Dendritic cell treated with granulocyte-macrophage colony-stimulating factor and Interleukin-4, amounts not matched to agents 40 ng/mL and 50 ng/mL, for 4 days (primary cell): ENCODE data around the gene POLR2A.

Experiments
- H3K27ac Mint-ChIP-seq: one replicate; pipeline ENCODE4 v1.8.0; 2022; ENCODE audit warnings: mild to moderate bottlenecking, mixed read lengths
- H3K27me3 Mint-ChIP-seq: one replicate; pipeline ENCODE4 v1.8.0; 2022; ENCODE audit warnings: mild to moderate bottlenecking, mixed read lengths
- H3K36me3 Mint-ChIP-seq: one replicate; pipeline ENCODE4 v1.8.0; 2022; ENCODE audit warnings: low read depth, mixed read lengths
- H3K4me1 Mint-ChIP-seq: one replicate; pipeline ENCODE4 v1.8.0; 2022; ENCODE audit warnings: low read depth, mixed read lengths
- H3K4me3 Mint-ChIP-seq: one replicate; pipeline ENCODE4 v1.8.0; 2022; ENCODE audit warnings: mild to moderate bottlenecking, moderate library complexity, mixed read lengths
- H3K9me3 Mint-ChIP-seq: one replicate; pipeline ENCODE4 v1.8.0; 2022; ENCODE audit warnings: mixed read lengths
- intact Hi-C: fragments of 100-400 bp; cut with micrococcal nuclease; formaldehyde crosslinking; loops from one replicate; pipeline ENCODE4 v1.15.0; 2022

Gene POLR2A

DNA sequence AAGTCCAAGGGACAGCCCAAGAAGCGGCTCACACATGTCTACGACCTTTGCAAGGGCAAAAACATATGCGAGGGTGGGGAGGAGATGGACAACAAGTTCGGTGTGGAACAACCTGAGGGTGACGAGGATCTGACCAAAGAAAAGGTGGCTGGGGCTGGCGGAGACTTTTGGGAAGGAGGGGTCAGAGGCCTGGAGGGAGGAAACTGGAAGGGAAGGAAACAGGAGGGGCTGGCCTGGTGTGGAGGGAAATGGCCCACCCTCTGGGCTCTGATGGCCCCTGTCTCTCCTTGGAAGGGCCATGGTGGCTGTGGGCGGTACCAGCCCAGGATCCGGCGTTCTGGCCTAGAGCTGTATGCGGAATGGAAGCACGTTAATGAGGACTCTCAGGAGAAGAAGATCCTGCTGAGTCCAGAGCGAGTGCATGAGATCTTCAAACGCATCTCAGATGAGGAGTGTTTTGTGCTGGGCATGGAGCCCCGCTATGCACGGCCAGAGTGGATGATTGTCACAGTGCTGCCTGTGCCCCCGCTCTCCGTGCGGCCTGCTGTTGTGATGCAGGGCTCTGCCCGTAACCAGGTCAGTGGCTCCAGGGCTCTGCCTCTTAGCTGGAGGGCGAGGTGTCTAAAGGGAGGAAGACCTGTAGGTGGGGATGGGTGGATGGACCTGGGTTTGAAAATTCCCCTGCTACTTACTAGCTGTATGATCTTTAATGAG lies 12.5 kb downstream of the POLR2A start:
- H3K27ac Mint-ChIP-seq = no peak overlapping the region
- peaks cover 18% of the 10 kb centered on the region for H3K4me1 Mint-ChIP-seq
- H3K27me3 Mint-ChIP-seq = no peaks in the 10 kb centered on the region
- intact Hi-C loops = no loop called here
- no peaks in the 10 kb centered on the region for H3K9me3 Mint-ChIP-seq
- H3K4me3 Mint-ChIP-seq = no peak overlapping the region
- peaks cover 94% of the 10 kb centered on the region for H3K36me3 Mint-ChIP-seq

DNA sequence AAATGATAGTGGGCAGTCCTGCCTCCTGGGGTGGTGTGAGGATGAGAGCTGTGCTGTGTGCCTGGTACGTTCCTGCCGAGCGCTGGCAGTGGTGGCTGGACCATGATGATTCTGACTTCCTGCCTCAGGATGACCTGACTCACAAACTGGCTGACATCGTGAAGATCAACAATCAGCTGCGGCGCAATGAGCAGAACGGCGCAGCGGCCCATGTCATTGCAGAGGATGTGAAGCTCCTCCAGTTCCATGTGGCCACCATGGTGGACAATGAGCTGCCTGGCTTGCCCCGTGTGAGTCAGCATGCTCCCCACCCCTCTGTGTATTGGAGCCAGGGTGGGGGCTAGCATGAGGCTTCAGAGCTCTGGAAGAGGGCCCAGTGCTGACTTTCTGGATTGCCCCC lies 13.1 kb downstream of the POLR2A start:
- no peak overlapping the region for H3K4me3 Mint-ChIP-seq
- H3K27me3 Mint-ChIP-seq = no peaks in the 10 kb centered on the region
- H3K4me1 Mint-ChIP-seq = peaks cover 13% of the 10 kb centered on the region
- intact Hi-C loops = no loop called here
- H3K36me3 Mint-ChIP-seq = peaks cover 94% of the 10 kb centered on the region
- H3K27ac Mint-ChIP-seq = no peak overlapping the region
- H3K9me3 Mint-ChIP-seq = no peaks in the 10 kb centered on the region

DNA sequence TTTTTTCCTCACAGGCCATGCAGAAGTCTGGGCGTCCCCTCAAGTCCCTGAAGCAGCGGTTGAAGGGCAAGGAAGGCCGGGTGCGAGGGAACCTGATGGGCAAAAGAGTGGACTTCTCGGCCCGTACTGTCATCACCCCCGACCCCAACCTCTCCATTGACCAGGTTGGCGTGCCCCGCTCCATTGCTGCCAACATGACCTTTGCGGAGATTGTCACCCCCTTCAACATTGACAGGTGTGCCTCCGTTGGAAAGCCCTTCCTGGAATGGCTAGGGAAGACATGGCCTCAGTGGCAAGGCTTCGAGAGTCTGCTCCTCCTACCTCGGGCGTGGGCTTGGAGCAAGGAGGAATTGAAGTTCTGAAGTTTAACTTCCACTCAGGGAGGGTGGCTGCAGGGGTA lies 13.5 kb downstream of the POLR2A start:
- Mint-ChIP-seq H3K4me3 (no peak overlapping the region), H3K4me1 (peaks cover 13% of the 10 kb centered on the region), H3K27me3 (no peaks in the 10 kb centered on the region), H3K27ac (no peak overlapping the region), H3K9me3 (no peaks in the 10 kb centered on the region), H3K36me3 (peaks cover 95% of the 10 kb centered on the region)
- intact Hi-C loops = no loop called here

DNA sequence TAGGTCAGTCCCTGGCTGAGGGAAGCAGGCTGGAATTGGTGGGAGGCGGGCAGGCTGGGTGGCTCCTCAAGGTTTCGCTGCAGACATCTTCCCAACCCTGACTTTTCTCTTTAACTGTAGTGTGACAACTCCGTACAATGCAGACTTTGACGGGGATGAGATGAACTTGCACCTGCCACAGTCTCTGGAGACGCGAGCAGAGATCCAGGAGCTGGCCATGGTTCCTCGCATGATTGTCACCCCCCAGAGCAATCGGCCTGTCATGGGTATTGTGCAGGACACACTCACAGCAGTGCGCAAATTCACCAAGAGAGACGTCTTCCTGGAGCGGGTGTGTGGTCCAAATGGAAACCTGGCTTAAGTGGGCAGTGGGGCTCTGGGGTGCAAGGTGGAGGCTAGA lies 15.0 kb downstream of the POLR2A start:
- no peaks in the 10 kb centered on the region for H3K27me3 Mint-ChIP-seq
- no peaks in the 10 kb centered on the region for H3K9me3 Mint-ChIP-seq
- H3K36me3 Mint-ChIP-seq = peaks cover 97% of the 10 kb centered on the region
- intact Hi-C loops = no loop called here
- H3K27ac Mint-ChIP-seq = no peak overlapping the region
- no peaks in the 10 kb centered on the region for H3K4me1 Mint-ChIP-seq
- H3K4me3 Mint-ChIP-seq = no peak overlapping the region

DNA sequence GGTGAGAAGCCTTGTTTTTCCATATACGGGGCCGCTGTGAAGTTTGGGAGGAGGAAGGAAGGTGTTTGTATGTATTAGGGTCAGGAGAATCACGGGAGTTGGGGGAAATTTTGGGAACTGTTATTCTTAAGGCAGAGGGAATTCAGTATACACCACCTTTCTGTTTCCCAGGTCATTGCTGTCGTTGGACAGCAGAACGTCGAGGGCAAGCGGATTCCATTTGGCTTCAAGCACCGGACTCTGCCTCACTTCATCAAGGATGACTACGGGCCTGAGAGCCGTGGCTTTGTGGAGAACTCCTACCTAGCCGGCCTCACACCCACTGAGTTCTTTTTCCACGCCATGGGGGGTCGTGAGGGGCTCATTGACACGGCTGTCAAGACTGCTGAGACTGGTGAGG lies 17.6 kb downstream of the POLR2A start:
- no peak overlapping the region for H3K4me3 Mint-ChIP-seq
- intact Hi-C loops = no loop called here
- no peak overlapping the region for H3K27ac Mint-ChIP-seq
- H3K36me3 Mint-ChIP-seq = peaks cover 98% of the 10 kb centered on the region
- no peaks in the 10 kb centered on the region for H3K9me3 Mint-ChIP-seq
- H3K4me1 Mint-ChIP-seq = no peaks in the 10 kb centered on the region
- no peaks in the 10 kb centered on the region for H3K27me3 Mint-ChIP-seq

DNA sequence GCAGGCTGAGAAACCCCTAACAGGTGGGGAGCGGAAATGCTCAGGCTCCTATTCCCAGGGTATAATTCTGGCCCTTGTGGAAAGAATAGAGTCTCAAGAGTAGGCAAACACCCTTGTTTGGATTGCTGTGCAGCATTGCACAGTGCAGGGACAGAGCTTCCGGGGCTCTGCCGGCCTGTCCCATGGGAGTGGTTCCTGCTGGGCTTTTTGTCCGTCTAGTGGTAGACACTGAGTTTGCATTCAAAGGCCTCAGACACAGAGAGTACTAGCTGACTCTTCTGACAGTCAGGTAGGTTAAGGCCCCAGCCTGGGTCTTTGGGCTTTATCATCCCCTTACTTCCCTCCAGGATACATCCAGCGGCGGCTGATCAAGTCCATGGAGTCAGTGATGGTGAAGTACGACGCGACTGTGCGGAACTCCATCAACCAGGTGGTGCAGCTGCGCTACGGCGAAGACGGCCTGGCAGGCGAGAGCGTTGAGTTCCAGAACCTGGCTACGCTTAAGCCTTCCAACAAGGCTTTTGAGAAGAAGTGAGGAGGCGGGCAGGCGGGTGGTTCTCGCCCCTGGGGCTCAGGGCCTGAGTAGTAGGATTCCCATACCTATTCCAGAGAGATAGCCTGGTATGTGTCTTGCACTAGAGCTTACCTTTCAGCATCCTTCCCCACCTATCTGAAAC lies 18.1 kb downstream of the POLR2A start:
- no peak overlapping the region for H3K27ac Mint-ChIP-seq
- no peaks in the 10 kb centered on the region for H3K4me1 Mint-ChIP-seq
- no peaks in the 10 kb centered on the region for H3K27me3 Mint-ChIP-seq
- H3K9me3 Mint-ChIP-seq = no peaks in the 10 kb centered on the region
- intact Hi-C loops = no loop called here
- peaks cover 98% of the 10 kb centered on the region for H3K36me3 Mint-ChIP-seq
- H3K4me3 Mint-ChIP-seq = no peak overlapping the region

DNA sequence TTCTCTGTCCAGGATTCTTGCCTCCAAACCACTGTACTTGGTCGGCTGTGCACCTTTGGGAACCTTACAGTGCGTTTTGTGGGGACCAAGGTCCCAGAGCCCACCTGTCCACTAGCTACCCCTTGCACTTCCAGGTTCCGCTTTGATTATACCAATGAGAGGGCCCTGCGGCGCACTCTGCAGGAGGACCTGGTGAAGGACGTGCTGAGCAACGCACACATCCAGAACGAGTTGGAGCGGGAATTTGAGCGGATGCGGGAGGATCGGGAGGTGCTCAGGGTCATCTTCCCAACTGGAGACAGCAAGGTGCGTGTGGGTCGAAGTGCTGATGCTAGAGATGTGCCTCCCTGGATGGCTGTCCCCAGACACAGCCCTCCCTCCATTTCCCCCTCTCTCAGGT lies 18.8 kb downstream of the POLR2A start:
- Mint-ChIP-seq H3K4me3 (no peak overlapping the region), H3K9me3 (no peaks in the 10 kb centered on the region), H3K27ac (no peak overlapping the region), H3K4me1 (no peaks in the 10 kb centered on the region), H3K27me3 (no peaks in the 10 kb centered on the region), H3K36me3 (peaks cover 98% of the 10 kb centered on the region)
- intact Hi-C loops = no loop called here

DNA sequence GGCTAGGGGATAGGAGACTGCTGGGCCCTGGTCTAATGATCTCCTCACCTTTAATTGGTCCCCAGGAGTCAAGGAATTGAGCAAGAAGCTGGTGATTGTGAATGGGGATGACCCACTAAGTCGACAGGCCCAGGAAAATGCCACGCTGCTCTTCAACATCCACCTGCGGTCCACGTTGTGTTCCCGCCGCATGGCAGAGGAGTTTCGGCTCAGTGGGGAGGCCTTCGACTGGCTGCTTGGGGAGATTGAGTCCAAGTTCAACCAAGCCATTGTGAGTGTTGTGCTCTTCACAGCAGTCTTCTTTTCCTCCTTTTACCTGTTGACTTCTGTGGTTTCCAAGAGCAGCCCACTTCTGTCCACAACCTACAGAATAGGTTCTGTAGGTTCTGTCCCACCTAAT lies 19.4 kb downstream of the POLR2A start:
- H3K36me3 Mint-ChIP-seq = peaks cover 98% of the 10 kb centered on the region
- no peaks in the 10 kb centered on the region for H3K4me1 Mint-ChIP-seq
- intact Hi-C loops = no loop called here
- no peaks in the 10 kb centered on the region for H3K27me3 Mint-ChIP-seq
- H3K4me3 Mint-ChIP-seq = no peak overlapping the region
- H3K9me3 Mint-ChIP-seq = no peaks in the 10 kb centered on the region
- no peak overlapping the region for H3K27ac Mint-ChIP-seq

DNA sequence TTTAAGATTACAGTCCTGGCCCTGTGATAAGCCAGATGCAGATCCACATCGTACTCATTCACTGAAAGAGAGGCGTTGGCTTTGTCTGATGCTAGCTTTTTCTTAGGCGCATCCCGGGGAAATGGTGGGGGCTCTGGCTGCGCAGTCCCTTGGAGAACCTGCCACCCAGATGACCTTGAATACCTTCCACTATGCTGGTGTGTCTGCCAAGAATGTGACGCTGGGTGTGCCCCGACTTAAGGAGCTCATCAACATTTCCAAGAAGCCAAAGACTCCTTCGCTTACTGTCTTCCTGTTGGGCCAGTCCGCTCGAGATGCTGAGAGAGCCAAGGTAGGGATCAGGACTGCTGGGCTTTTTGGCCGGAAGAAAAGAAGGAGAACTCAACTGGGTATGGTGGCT lies 24.0 kb downstream of the POLR2A start:
- Mint-ChIP-seq H3K9me3 (no peaks in the 10 kb centered on the region), H3K4me1 (peaks cover 9% of the 10 kb centered on the region), H3K27ac (no peak overlapping the region), H3K27me3 (no peaks in the 10 kb centered on the region), H3K36me3 (peaks cover 98% of the 10 kb centered on the region), H3K4me3 (no peak overlapping the region)
- intact Hi-C loops = no loop called here

DNA sequence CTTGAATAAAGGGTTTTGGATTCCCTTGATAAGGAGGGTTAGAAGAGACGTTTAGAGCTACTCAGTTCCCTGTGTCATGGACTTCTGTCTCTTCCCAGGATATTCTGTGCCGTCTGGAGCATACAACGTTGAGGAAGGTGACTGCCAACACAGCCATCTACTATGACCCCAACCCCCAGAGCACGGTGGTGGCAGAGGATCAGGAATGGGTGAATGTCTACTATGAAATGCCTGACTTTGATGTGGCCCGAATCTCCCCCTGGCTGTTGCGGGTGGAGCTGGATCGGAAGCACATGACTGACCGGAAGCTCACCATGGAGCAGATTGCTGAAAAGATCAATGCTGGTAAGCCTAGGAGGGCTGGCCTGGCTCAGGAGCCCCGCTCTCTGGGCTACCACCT lies 24.7 kb downstream of the POLR2A start:
- H3K9me3 Mint-ChIP-seq = no peaks in the 10 kb centered on the region
- peaks cover 16% of the 10 kb centered on the region for H3K4me1 Mint-ChIP-seq
- H3K27ac Mint-ChIP-seq = no peak overlapping the region
- H3K36me3 Mint-ChIP-seq = peaks cover 98% of the 10 kb centered on the region
- H3K27me3 Mint-ChIP-seq = no peaks in the 10 kb centered on the region
- H3K4me3 Mint-ChIP-seq = no peak overlapping the region
- intact Hi-C loops = no loop called here

DNA sequence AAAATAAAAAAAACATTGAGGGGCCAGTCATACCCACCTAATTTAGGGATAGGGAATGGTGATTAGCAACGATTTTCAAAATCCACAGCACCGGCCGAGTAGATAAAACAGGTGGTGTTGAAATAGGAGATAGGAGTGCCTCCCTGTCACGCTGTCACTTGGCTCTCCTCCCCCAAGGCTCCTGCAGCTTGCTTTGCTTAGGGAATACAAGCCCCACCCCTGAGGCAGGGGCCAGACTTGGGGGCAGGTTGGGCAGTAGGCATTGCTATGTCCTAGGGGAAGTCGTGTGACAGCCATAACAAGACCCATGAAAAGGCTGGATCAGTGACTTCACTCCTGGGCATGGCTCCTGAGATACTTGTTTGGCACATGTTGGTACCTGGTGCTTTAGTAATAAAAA lies 25.8 kb downstream of the POLR2A start:
- no peak overlapping the region for H3K4me3 Mint-ChIP-seq
- intact Hi-C loops = no loop called here
- peaks cover 97% of the 10 kb centered on the region for H3K36me3 Mint-ChIP-seq
- H3K27me3 Mint-ChIP-seq = no peaks in the 10 kb centered on the region
- peaks cover 21% of the 10 kb centered on the region for H3K4me1 Mint-ChIP-seq
- no peak overlapping the region for H3K27ac Mint-ChIP-seq
- no peaks in the 10 kb centered on the region for H3K9me3 Mint-ChIP-seq

DNA sequence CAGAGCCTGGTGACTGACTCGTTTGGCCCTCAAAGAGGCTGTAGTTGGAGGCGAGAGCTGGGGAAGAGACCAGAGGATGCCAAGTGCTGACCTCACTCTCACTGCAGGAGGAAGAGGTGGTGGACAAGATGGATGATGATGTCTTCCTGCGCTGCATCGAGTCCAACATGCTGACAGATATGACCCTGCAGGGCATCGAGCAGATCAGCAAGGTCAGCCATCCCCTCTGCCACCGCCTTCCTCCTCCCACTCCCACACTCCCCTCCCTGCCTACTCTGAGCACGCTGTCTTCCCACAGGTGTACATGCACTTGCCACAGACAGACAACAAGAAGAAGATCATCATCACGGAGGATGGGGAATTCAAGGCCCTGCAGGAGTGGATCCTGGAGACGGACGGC lies 26.9 kb downstream of the POLR2A start:
- Mint-ChIP-seq H3K4me1 (peaks cover 31% of the 10 kb centered on the region), H3K27ac (peak overlapping the region; percentile 51), H3K36me3 (peaks cover 86% of the 10 kb centered on the region), H3K27me3 (no peaks in the 10 kb centered on the region), H3K4me3 (no peak overlapping the region), H3K9me3 (no peaks in the 10 kb centered on the region)
- intact Hi-C loops = no loop called here

DNA sequence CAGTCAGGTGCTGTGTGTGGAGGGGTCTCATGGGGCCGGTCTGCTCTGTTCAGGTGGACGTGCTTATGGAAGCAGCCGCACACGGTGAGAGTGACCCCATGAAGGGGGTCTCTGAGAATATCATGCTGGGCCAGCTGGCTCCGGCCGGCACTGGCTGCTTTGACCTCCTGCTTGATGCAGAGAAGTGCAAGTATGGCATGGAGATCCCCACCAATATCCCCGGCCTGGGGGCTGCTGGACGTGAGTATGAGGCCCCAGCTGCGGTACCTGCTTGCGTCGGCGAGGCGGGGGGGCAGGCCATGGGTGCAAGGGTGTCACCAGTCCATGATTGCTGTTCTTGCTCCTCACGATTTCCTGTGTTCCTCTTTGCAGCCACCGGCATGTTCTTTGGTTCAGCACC lies 27.9 kb downstream of the POLR2A start:
- peaks cover 40% of the 10 kb centered on the region for H3K4me1 Mint-ChIP-seq
- H3K27me3 Mint-ChIP-seq = no peaks in the 10 kb centered on the region
- peaks cover 77% of the 10 kb centered on the region for H3K36me3 Mint-ChIP-seq
- H3K4me3 Mint-ChIP-seq = no peak overlapping the region
- intact Hi-C loops = no loop called here
- no peaks in the 10 kb centered on the region for H3K9me3 Mint-ChIP-seq
- H3K27ac Mint-ChIP-seq = peak overlapping the region; percentile 26

DNA sequence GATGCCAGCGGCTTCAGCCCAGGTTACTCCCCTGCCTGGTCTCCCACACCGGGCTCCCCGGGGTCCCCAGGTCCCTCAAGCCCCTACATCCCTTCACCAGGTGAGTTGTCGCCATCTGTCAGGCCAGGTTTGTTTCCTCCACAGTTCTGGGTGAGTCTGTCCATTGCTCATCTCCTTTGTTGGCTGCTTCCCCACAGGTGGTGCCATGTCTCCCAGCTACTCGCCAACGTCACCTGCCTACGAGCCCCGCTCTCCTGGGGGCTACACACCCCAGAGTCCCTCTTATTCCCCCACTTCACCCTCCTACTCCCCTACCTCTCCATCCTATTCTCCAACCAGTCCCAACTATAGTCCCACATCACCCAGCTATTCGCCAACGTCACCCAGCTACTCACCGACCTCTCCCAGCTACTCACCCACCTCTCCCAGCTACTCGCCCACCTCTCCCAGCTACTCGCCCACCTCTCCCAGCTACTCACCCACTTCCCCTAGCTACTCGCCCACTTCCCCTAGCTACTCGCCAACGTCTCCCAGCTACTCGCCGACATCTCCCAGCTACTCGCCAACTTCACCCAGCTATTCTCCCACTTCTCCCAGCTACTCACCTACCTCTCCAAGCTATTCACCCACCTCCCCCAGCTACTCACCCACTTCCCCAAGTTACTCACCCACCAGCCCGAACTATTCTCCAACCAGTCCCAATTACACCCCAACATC lies 28.8 kb downstream of the POLR2A start:
- Mint-ChIP-seq H3K36me3 (peaks cover 68% of the 10 kb centered on the region), H3K27ac (peak overlapping the region; percentile 26), H3K4me3 (no peak overlapping the region), H3K9me3 (no peaks in the 10 kb centered on the region), H3K27me3 (no peaks in the 10 kb centered on the region), H3K4me1 (peaks cover 40% of the 10 kb centered on the region)
- intact Hi-C loops = no loop called here
